ENCODE results near the gene BTBD6. TPM values are rescaled to one million over a fixed set of nuclear protein-coding genes. Genes with fewer than 3 reads are reported as not detected.
"Not testable (repeated sequence)": the region's sequence is repeated elsewhere in the genome, so short reads cannot be mapped to it uniquely, and the experiment has no call there.

Gene BTBD6
- total RNA-seq, 1 donor from 2014 or later, result 34.9 TPM

GRCh38 chr14:105283899-105284298 is 35.6 kb downstream of the BTBD6 start:
- no peak for DNase-seq (ENCODE audit: low spot score)
- intact Hi-C loops (cut with DNase I), result loop anchor here (5.0 kb wide), 2 partner anchors 82 to 192 kb away; no protein-coding TSS in a partner anchor

- DNase-seq (ENCODE audit: low spot score), result no peak
- intact Hi-C loops (cut with DNase I), result no loop called here
Observed at GRCh38 chr14:105285174-105285573, 36.8 kb downstream of the BTBD6 start.

- intact Hi-C loops (cut with DNase I), result no loop called here
- DNase-seq (ENCODE audit: low spot score), result no peak
Observed at GRCh38 chr14:105286759-105287144, 38.4 kb downstream of the BTBD6 start.

- DNase-seq (ENCODE audit: low spot score), result no peak
- intact Hi-C loops (cut with DNase I), result no loop called here
Observed at GRCh38 chr14:105287249-105288102, 39.1 kb downstream of the BTBD6 start.

GRCh38 chr14:105288936-105289335 is 40.6 kb downstream of the BTBD6 start:
- intact Hi-C loops (cut with DNase I); DNase-seq (ENCODE audit: low spot score): not testable (repeated sequence)

- intact Hi-C loops (cut with DNase I), result loop anchor here (10.0 kb wide), 1 partner anchor 64 kb away; no protein-coding TSS in a partner anchor
Observed at GRCh38 chr14:105290621-105291346, 42.5 kb downstream of the BTBD6 start.

GRCh38 chr14:105292826-105293711 is 44.7 kb downstream of the BTBD6 start:
- intact Hi-C loops (cut with DNase I), result loop anchor here (10.0 kb wide), 1 partner anchor 62 kb away; no protein-coding TSS in a partner anchor
- DNase-seq (ENCODE audit: low spot score), result no peak

More at GRCh38 chr14:105290621-105291346, 42.5 kb downstream of the BTBD6 start:
- DNase-seq (ENCODE audit: low spot score), result no peak

- intact Hi-C loops (cut with DNase I), result loop anchor here (10.0 kb wide), 1 partner anchor 61 kb away; no protein-coding TSS in a partner anchor
- peak; percentile 88 for DNase-seq (ENCODE audit: low spot score)
Observed at GRCh38 chr14:105294142-105294597, 45.8 kb downstream of the BTBD6 start.

GRCh38 chr14:105297311-105297710 is 49.0 kb downstream of the BTBD6 start:
- intact Hi-C loops (cut with DNase I), result loop anchor here (10.0 kb wide), 1 partner anchor 57 kb away; no protein-coding TSS in a partner anchor
- DNase-seq (ENCODE audit: low spot score), result not testable (repeated sequence)

GRCh38 chr14:105299654-105300541 is 51.6 kb downstream of the BTBD6 start:
- intact Hi-C loops (cut with DNase I), result loop anchor here (10.0 kb wide), 1 partner anchor 55 kb away; no protein-coding TSS in a partner anchor
- DNase-seq (ENCODE audit: low spot score), result no peak

Other genes with a start within 250 kb of the BTBD6 start
- gene CDCA4, start 227.4 kb upstream of the BTBD6 start, total RNA-seq, result 2.3 TPM
- gene GPR132, start 183.1 kb upstream of the BTBD6 start, total RNA-seq, result 0.73 TPM
- gene JAG2, start 79.8 kb upstream of the BTBD6 start, total RNA-seq, result 36.7 TPM
- gene NUDT14, start 67.2 kb upstream of the BTBD6 start, total RNA-seq, result 27.1 TPM
- gene BRF1, start 52.5 kb downstream of the BTBD6 start, total RNA-seq, result 17.7 TPM
- gene PACS2, start 66.2 kb downstream of the BTBD6 start, total RNA-seq, result 55.1 TPM
- 0.46 TPM for gene TEX22, start 150.0 kb downstream of the BTBD6 start, total RNA-seq
- 140 TPM for gene MTA1, start 171.3 kb downstream of the BTBD6 start, total RNA-seq
- gene CRIP2, start 226.3 kb downstream of the BTBD6 start, total RNA-seq, result 918 TPM
- 68.2 TPM for gene CRIP1, start 238.4 kb downstream of the BTBD6 start, total RNA-seq
- gene TEDC1, start 242.7 kb downstream of the BTBD6 start, total RNA-seq, result 3.8 TPM